ENCODE results near the gene LXN. TPM values are rescaled to one million over a fixed set of nuclear protein-coding genes. Genes with fewer than 3 reads are reported as not detected.

Gene LXN
- polyA plus RNA-seq, 1 donor (not counting 4 experiments of a cell fraction or from before 2014, with no cell fraction given), result 8.4 TPM

DNA sequence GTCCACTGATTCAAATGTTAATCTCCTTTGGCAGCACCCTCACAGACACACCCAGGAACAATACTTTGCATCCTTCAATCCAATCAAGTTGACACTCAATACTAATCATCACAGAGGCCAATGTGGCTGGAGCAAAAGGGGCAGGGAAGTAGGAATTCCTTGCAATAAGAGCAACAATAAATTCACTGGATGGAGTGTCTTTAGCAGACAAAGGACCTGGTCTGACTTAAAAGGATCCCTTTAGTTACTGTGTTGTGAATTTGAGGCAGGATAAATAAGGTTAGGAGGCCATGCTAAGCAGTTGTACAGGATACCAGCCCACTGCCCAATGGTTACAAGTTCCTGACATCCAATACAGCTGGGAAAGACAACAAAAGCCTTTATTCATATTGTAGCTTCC is 40.5 kb downstream of the LXN start:
- Histone ChIP-seq H2AFZ (ENCODE audit: control insufficient read depth, low read length) (no peak overlapping the region), H3K27ac (ENCODE audit: control insufficient read depth, insufficient read depth, low read length) (no peak overlapping the region), H3K9ac (ENCODE audit: control insufficient read depth, extremely low read depth, insufficient read depth, low read length) (no peak overlapping the region), H3K9me1 (ENCODE audit: control insufficient read depth, extremely low read depth, insufficient read depth, low read length) (no peaks in the 10 kb centered on the region), H3K36me3 (ENCODE audit: control insufficient read depth in 2 of 2, extremely low read depth in 1 of 2, insufficient read depth in 2 of 2, low read length in 2 of 2) (no peaks in the 10 kb centered on the region), H3K4me3 (ENCODE audit: control insufficient read depth in 2 of 3, extremely low read depth in 1 of 3, insufficient read depth in 2 of 3, low read depth in 1 of 3, low read length in 3 of 3) (no peak overlapping the region), H3K9me3 (ENCODE audit: control insufficient read depth, low read depth, low read length) (no peaks in the 10 kb centered on the region), H3K4me1 (ENCODE audit: control insufficient read depth, extremely low read depth, insufficient read depth, low read length) (no peaks in the 10 kb centered on the region), H3K4me2 (ENCODE audit: control insufficient read depth, extremely low read depth, insufficient read depth, low read depth, low read length) (no peak overlapping the region), H4K20me1 (ENCODE audit: control insufficient read depth, extremely low read depth, insufficient read depth, low read length) (no peaks in the 10 kb centered on the region), H3K79me2 (ENCODE audit: control insufficient read depth, insufficient read depth, low read length) (no peaks in the 10 kb centered on the region), H3K27me3 (ENCODE audit: control insufficient read depth, extremely low read depth, insufficient read depth, low read length) (no peaks in the 10 kb centered on the region)
- DNase-seq (ENCODE audit: low read depth, low spot score) (no peak), FAIRE-seq (no peak)
- dilution Hi-C loops (cut with MboI; ENCODE audit: extremely low pct_ligation_motif_present, low sequenced_read_pairs), result no loop called here
- TF ChIP-seq EZH2 (IDR thresholded peaks at IDR 0.05; ENCODE audit: low read length), result no peak
- TF ChIP-seq, protein P1, sequence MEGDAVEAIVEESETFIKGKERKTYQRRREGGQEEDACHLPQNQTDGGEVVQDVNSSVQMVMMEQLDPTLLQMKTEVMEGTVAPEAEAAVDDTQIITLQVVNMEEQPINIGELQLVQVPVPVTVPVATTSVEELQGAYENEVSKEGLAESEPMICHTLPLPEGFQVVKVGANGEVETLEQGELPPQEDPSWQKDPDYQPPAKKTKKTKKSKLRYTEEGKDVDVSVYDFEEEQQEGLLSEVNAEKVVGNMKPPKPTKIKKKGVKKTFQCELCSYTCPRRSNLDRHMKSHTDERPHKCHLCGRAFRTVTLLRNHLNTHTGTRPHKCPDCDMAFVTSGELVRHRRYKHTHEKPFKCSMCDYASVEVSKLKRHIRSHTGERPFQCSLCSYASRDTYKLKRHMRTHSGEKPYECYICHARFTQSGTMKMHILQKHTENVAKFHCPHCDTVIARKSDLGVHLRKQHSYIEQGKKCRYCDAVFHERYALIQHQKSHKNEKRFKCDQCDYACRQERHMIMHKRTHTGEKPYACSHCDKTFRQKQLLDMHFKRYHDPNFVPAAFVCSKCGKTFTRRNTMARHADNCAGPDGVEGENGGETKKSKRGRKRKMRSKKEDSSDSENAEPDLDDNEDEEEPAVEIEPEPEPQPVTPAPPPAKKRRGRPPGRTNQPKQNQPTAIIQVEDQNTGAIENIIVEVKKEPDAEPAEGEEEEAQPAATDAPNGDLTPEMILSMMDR (optimal IDR thresholded peaks at IDR 0.05 in 1 of 3, IDR thresholded peaks at IDR 0.05 in 1 of 3, conservative IDR thresholded peaks at IDR 0.05 in 1 of 3; ENCODE audit: extremely low read depth in 1 of 3, insufficient read depth in 2 of 3, low read length in 3 of 3), result no peak

DNA sequence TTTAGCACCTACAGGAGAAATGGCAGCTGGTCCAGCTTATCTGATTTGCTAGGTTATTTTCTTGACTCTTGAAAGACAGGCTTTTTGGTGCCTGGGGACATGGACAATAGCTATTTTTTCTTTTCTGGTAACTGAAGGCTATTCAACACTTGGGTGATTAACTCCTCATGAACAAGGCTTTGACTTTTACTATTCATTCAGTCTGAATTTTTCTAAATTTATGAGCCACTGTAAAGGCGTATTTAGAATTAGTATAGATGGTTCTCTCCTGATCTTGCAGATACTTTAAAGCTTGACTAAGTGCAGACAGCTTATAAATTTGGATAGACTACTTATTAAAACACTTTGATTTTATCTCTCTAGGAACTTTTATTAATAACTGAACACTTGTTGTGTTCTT is 46.6 kb downstream of the LXN start:
- no peak for TF ChIP-seq EZH2 (IDR thresholded peaks at IDR 0.05; ENCODE audit: low read length)
- TF ChIP-seq, protein P1 (optimal IDR thresholded peaks at IDR 0.05 in 1 of 3, IDR thresholded peaks at IDR 0.05 in 1 of 3, conservative IDR thresholded peaks at IDR 0.05 in 1 of 3; ENCODE audit: extremely low read depth in 1 of 3, insufficient read depth in 2 of 3, low read length in 3 of 3), result no peak
- H4K20me1 ChIP-seq (ENCODE audit: control insufficient read depth, extremely low read depth, insufficient read depth, low read length), result no peaks in the 10 kb centered on the region
- dilution Hi-C loops (cut with MboI; ENCODE audit: extremely low pct_ligation_motif_present, low sequenced_read_pairs), result no loop called here
- no peak overlapping the region for H2AFZ ChIP-seq (ENCODE audit: control insufficient read depth, low read length)
- FAIRE-seq, result no peak
- H3K4me2 ChIP-seq (ENCODE audit: control insufficient read depth, extremely low read depth, insufficient read depth, low read depth, low read length), result no peak overlapping the region
- peaks cover 1% of the 10 kb centered on the region for H3K9me3 ChIP-seq (ENCODE audit: control insufficient read depth, low read depth, low read length)
- no peak overlapping the region for H3K9ac ChIP-seq (ENCODE audit: control insufficient read depth, extremely low read depth, insufficient read depth, low read length)
- H3K9me1 ChIP-seq (ENCODE audit: control insufficient read depth, extremely low read depth, insufficient read depth, low read length), result no peaks in the 10 kb centered on the region
- no peak overlapping the region for H3K27ac ChIP-seq (ENCODE audit: control insufficient read depth, insufficient read depth, low read length)
- no peaks in the 10 kb centered on the region for H3K4me1 ChIP-seq (ENCODE audit: control insufficient read depth, extremely low read depth, insufficient read depth, low read length)
- H3K4me3 ChIP-seq (ENCODE audit: control insufficient read depth in 2 of 3, extremely low read depth in 1 of 3, insufficient read depth in 2 of 3, low read depth in 1 of 3, low read length in 3 of 3), result no peak overlapping the region
- no peaks in the 10 kb centered on the region for H3K36me3 ChIP-seq (ENCODE audit: control insufficient read depth in 2 of 2, extremely low read depth in 1 of 2, insufficient read depth in 2 of 2, low read length in 2 of 2)
- no peaks in the 10 kb centered on the region for H3K27me3 ChIP-seq (ENCODE audit: control insufficient read depth, extremely low read depth, insufficient read depth, low read length)
- no peaks in the 10 kb centered on the region for H3K79me2 ChIP-seq (ENCODE audit: control insufficient read depth, insufficient read depth, low read length)
- DNase-seq (ENCODE audit: low read depth, low spot score), result no peak
